Astrocyte of the spinal cord (primary cell): ENCODE data around the gene KRT71.

Experiments used
- DNase-seq: peaks from one replicate; pipeline ENCODE4 v3.0.0; 2011; ENCODE audit warnings: low read depth, low spot score
- H3K4me3 ChIP-seq: 2 replicates; pipeline ENCODE4 v1.5.1; 2011; ENCODE audit warnings: low read depth, mild to moderate bottlenecking, low read length, moderate library complexity
- CTCF ChIP-seq: IDR thresholded peaks from 2 replicates; pipeline ENCODE4 v1.5.1; 2012; ENCODE audit warnings: low read depth, mild to moderate bottlenecking, low read length, inconsistent platforms
- in situ Hi-C: cut with HindIII; loops from 2 replicates; pipeline ENCODE4 v1.10.0; 2017; ENCODE audit warnings: low sequenced_read_pairs

KRT71 gene

GRCh38 chr12:52579468-52580465 is 26.8 kb upstream of the KRT71 start:
- H3K4me3 ChIP-seq, result no peak overlapping the region
- no peak for DNase-seq
- no peak for TF ChIP-seq CTCF
- in situ Hi-C loops, result no loop called here

GRCh38 chr12:52578469-52578868 is 25.5 kb upstream of the KRT71 start:
- in situ Hi-C loops, result no loop called here
- DNase-seq, result no peak
- TF ChIP-seq CTCF, result no peak
- H3K4me3 ChIP-seq, result no peak overlapping the region

GRCh38 chr12:52577316-52577715 is 24.4 kb upstream of the KRT71 start:
- in situ Hi-C loops, result no loop called here
- no peak for DNase-seq
- TF ChIP-seq CTCF, result no peak

GRCh38 chr12:52575948-52576347 is 23.0 kb upstream of the KRT71 start:
- H3K4me3 ChIP-seq, result no peak overlapping the region
- DNase-seq, result no peak
- in situ Hi-C loops, result no loop called here
- no peak for TF ChIP-seq CTCF

More at GRCh38 chr12:52577316-52577715, 24.4 kb upstream of the KRT71 start:
- H3K4me3 ChIP-seq, result no peak overlapping the region

GRCh38 chr12:52575256-52575655 is 22.3 kb upstream of the KRT71 start:
- DNase-seq, result no peak
- in situ Hi-C loops, result no loop called here
- TF ChIP-seq CTCF, result no peak
- H3K4me3 ChIP-seq, result no peak overlapping the region

- no peak for TF ChIP-seq CTCF
- DNase-seq, result no peak
- in situ Hi-C loops, result no loop called here
- H3K4me3 ChIP-seq, result no peak within 1 kb of the TSS
Measured at GRCh38 chr12:52573743-52574142, 20.8 kb upstream of the KRT71 start, which contains the start of gene KRT74. TSS of gene KRT74 (minus strand) at chr12:52573843. CDS start at chr12:52573777, 66 bp downstream.
